Right ventricle myocardium inferior (tissue), 1 donor: ENCODE measurements around the gene PRRT2. TPM values are rescaled to one million over a fixed set of nuclear protein-coding genes. Genes with fewer than 3 reads are reported as not detected.
"Not testable (repeated sequence)": the region's sequence is repeated elsewhere in the genome, so short reads cannot be mapped to it uniquely, and the experiment has no call there.

Source experiments
- ATAC-seq: fragments of 200-7000 bp; cut with Tn5 transposase; one replicate; pipeline ENCODE4 v1.9.1; 2020; ENCODE audit warnings: mild to moderate bottlenecking, moderate library complexity
- DNase-seq: peaks from one replicate; pipeline ENCODE4 v3.0.0; 2021; ENCODE audit errors: missing footprints
- intact Hi-C: fragments of 100-400 bp; cut with DNase I; formaldehyde crosslinking; loops from one replicate; pipeline ENCODE4 v1.11.0; 2022
- long read RNA-seq: library from polyadenylated mRNA; unstranded; transcript quantifications from one replicate; pipeline ENCODE4 v2.0.0, GENCODE V29; 2021
- total RNA-seq: library from RNA; stranded (reverse); fragmentation: NEBNext Ultra II Directional; extraction: Animal tissue kit (Norgen Biotek cat#: 25700); gene quantifications from one replicate; pipeline ENCODE4 v1.2.1, GENCODE V29; 2021
- donor health status: DM: no; HTN: yes; CAD: no; lungs with severe emphysema.

The PRRT2 gene
- 3.2 TPM for total RNA-seq
- long read RNA-seq: 0 reads

GRCh38 chr16:29811896-29812665 is at the start of gene PRRT2:
Gene PRRT2 (plus strand): TSS chr16:29812193. CDS start chr16:29813055, 862 bp downstream.
- intact Hi-C loops: loop anchor here (5.0 kb wide), 1 partner anchor 35 kb away; no protein-coding TSS in a partner anchor
- ATAC-seq: no peak
- DNase-seq: peak; percentile 79

- no peak for DNase-seq
- ATAC-seq: no peak
- intact Hi-C loops: no loop called here
These were observed 48.7 kb upstream of the PRRT2 start for GRCh38 chr16:29763326-29763725.

- no peak for ATAC-seq
- intact Hi-C loops: no loop called here
- no peak for DNase-seq
These were observed 46.6 kb upstream of the PRRT2 start for GRCh38 chr16:29765167-29766032.

GRCh38 chr16:29766571-29766970 is 45.4 kb upstream of the PRRT2 start:
- intact Hi-C loops: no loop called here
- ATAC-seq (no peak), DNase-seq (no peak)

GRCh38 chr16:29767062-29767461 is 44.9 kb upstream of the PRRT2 start:
- intact Hi-C loops: no loop called here
- DNase-seq (no peak), ATAC-seq (no peak)

- intact Hi-C loops: no loop called here
- ATAC-seq (no peak), DNase-seq (no peak)
These were observed 42.5 kb upstream of the PRRT2 start for GRCh38 chr16:29769507-29769906.

- no peak for ATAC-seq
- intact Hi-C loops: no loop called here
- no peak for DNase-seq
These were observed 41.6 kb upstream of the PRRT2 start for GRCh38 chr16:29770250-29770929.

- ATAC-seq, intact Hi-C loops, DNase-seq: not testable (repeated sequence)
These were observed 39.7 kb upstream of the PRRT2 start for GRCh38 chr16:29772330-29772729.

- no peak for DNase-seq
- no peak for ATAC-seq
- intact Hi-C loops: no loop called here
These were observed 37.3 kb upstream of the PRRT2 start for GRCh38 chr16:29774730-29775129.

- DNase-seq: no peak
- intact Hi-C loops: no loop called here
- ATAC-seq: no peak
These were observed 36.1 kb upstream of the PRRT2 start for GRCh38 chr16:29775742-29776408.

GRCh38 chr16:29777576-29778350 is 34.2 kb upstream of the PRRT2 start, which contains the start of gene ZG16:
Gene ZG16 (plus strand): TSS chr16:29778256. CDS start chr16:29779267, 1,011 bp downstream.
- no peak for ATAC-seq
- intact Hi-C loops: no loop called here
- no peak for DNase-seq

GRCh38 chr16:29779474-29779873 is 32.5 kb upstream of the PRRT2 start:
- no peak for ATAC-seq
- intact Hi-C loops: no loop called here

GRCh38 chr16:29783094-29783953 is 28.7 kb upstream of the PRRT2 start:
- intact Hi-C loops, ATAC-seq, DNase-seq: not testable (repeated sequence)

More at GRCh38 chr16:29779474-29779873, 32.5 kb upstream of the PRRT2 start:
- DNase-seq: no peak

GRCh38 chr16:29784157-29784556 is 27.8 kb upstream of the PRRT2 start:
- DNase-seq: no peak
- ATAC-seq: no peak
- intact Hi-C loops: no loop called here

GRCh38 chr16:29784901-29785500 is 27.0 kb upstream of the PRRT2 start:
- intact Hi-C loops: no loop called here
- peak; percentile 87 for ATAC-seq
- DNase-seq: peak; percentile 91

- ATAC-seq, intact Hi-C loops, DNase-seq: not testable (repeated sequence)
These were observed 24.8 kb upstream of the PRRT2 start for GRCh38 chr16:29787155-29787554.
